Activated B cell treated with CpG ODN at 0.5 μM for 24 hours (primary cell): ENCODE results near the gene SH3PXD2B. TPM values are rescaled to one million over a fixed set of nuclear protein-coding genes. Genes with fewer than 3 reads are reported as not detected.

ENCODE experiments used
- ATAC-seq: fragments of 200-7000 bp; cut with Tn5 transposase; one replicate; pipeline ENCODE4 v1.10.0; 2021; ENCODE audit warnings: low read depth, mild to moderate bottlenecking, moderate library complexity
- CTCF ChIA-PET: fragments of 350-600 bp; sonication (Branson Sonifier 250); formaldehyde crosslinking; loops from one replicate; lab custom pipeline; 2021; ENCODE audit warnings: antibody characterized with exemption; lab: Charles Lee
- POLR2A ChIA-PET: fragments of 350-600 bp; sonication (Branson Sonifier 250); formaldehyde crosslinking; loops from one replicate; lab custom pipeline; 2021; ENCODE audit warnings: antibody characterized with exemption; lab: Charles Lee
- DNase-seq: peaks from one replicate; pipeline ENCODE4 v3.0.0; 2022
- H3K27ac Mint-ChIP-seq: one replicate; pipeline ENCODE4 v1.8.0; 2020; ENCODE audit warnings: mixed read lengths
- H3K27me3 Mint-ChIP-seq: one replicate; pipeline ENCODE4 v1.8.0; 2021; ENCODE audit warnings: mixed read lengths
- H3K36me3 Mint-ChIP-seq: one replicate; pipeline ENCODE4 v1.8.0; 2021; ENCODE audit warnings: low read depth, mixed read lengths
- H3K4me1 Mint-ChIP-seq: one replicate; pipeline ENCODE4 v1.8.0; 2021; ENCODE audit warnings: mixed read lengths
- H3K4me3 Mint-ChIP-seq: one replicate; pipeline ENCODE4 v1.8.0; 2020; ENCODE audit warnings: mild to moderate bottlenecking, mixed read lengths
- H3K9me3 Mint-ChIP-seq: one replicate; pipeline ENCODE4 v1.8.0; 2020; ENCODE audit warnings: mixed read lengths
- intact Hi-C: fragments of 100-400 bp; cut with micrococcal nuclease; formaldehyde crosslinking; loops from one replicate; pipeline ENCODE4 v1.15.1; 2024
- total RNA-seq: library from RNA; stranded (reverse); gene quantifications from 2 replicates; pipeline ENCODE4 v1.2.3, GENCODE V29; 2022
- TF ChIP-seq, protein P1 (sequence below): fragments of 200-600 bp; IDR thresholded peaks from one replicate; pipeline ENCODE4 v1.8.0; 2022; ENCODE audit warnings: antibody characterized with exemption, mild to moderate bottlenecking

The SH3PXD2B gene
- total RNA-seq, 1 donor from 2014 or later: 0.02 TPM

DNA sequence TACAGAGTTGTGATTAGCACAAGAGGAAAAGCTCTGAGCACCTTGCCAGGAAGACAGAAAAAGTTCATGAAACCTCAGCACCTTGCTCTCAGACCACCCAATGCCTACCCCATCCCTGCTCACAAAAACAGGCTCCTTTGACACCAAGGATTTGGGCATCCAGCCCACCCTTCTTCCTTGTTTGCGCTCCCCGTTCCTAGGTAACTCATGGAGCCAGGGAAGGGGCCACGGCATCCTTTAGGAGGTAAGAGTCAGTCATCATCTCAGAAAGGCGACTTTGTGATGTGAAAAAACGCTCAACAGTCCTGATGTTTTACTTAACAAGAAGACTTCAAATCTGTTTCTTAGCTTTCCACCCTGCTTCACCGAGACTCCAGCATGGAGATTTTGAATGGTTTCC is 29.5 kb downstream of the SH3PXD2B start:
- Mint-ChIP-seq H3K4me3 (no peak overlapping the region), H3K27ac (no peak overlapping the region), H3K36me3 (no peaks in the 10 kb centered on the region), H3K9me3 (no peaks in the 10 kb centered on the region), H3K4me1 (no peaks in the 10 kb centered on the region), H3K27me3 (peaks cover 9% of the 10 kb centered on the region)
- POLR2A ChIA-PET: no interaction called here
- TF ChIP-seq, protein P1, sequence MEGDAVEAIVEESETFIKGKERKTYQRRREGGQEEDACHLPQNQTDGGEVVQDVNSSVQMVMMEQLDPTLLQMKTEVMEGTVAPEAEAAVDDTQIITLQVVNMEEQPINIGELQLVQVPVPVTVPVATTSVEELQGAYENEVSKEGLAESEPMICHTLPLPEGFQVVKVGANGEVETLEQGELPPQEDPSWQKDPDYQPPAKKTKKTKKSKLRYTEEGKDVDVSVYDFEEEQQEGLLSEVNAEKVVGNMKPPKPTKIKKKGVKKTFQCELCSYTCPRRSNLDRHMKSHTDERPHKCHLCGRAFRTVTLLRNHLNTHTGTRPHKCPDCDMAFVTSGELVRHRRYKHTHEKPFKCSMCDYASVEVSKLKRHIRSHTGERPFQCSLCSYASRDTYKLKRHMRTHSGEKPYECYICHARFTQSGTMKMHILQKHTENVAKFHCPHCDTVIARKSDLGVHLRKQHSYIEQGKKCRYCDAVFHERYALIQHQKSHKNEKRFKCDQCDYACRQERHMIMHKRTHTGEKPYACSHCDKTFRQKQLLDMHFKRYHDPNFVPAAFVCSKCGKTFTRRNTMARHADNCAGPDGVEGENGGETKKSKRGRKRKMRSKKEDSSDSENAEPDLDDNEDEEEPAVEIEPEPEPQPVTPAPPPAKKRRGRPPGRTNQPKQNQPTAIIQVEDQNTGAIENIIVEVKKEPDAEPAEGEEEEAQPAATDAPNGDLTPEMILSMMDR: no peak
- DNase-seq (no peak), ATAC-seq (no peak)
- intact Hi-C loops: no loop called here
- CTCF ChIA-PET: no interaction called here

DNA sequence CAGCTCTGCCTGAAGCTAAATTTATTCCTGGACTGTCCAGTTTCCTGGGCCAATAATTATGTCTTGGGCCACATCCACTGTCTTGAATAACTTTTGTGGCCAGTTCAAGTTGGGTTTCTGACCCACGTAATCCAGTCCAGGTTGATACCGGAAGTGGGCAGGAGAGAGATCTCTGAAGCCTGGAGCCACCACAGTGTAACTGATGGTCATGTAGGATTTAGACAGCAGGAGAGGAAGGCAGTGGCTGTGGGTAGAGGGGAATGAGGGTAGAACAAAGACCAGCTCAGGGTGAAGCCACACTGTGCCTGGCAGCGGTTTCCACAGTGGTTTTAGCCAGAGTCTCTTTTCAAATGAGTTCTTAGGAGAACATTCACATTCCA is 30.2 kb downstream of the SH3PXD2B start:
- Mint-ChIP-seq H3K4me1 (no peaks in the 10 kb centered on the region), H3K36me3 (no peaks in the 10 kb centered on the region), H3K4me3 (no peak overlapping the region), H3K27me3 (peaks cover 9% of the 10 kb centered on the region), H3K27ac (no peak overlapping the region), H3K9me3 (no peaks in the 10 kb centered on the region)
- TF ChIP-seq, protein P1: no peak
- DNase-seq (no peak), ATAC-seq (no peak)
- intact Hi-C loops: no loop called here
- ChIA-PET CTCF (no interaction called here), POLR2A (no interaction called here)

- intact Hi-C loops: no loop called here
- ChIA-PET POLR2A (no interaction called here), CTCF (no interaction called here)
- TF ChIP-seq, protein P1: no peak
- peaks cover 9% of the 10 kb centered on the region for H3K27me3 Mint-ChIP-seq
- H3K4me1 Mint-ChIP-seq: no peaks in the 10 kb centered on the region
- ATAC-seq (no peak), DNase-seq (no peak)
- H3K4me3 Mint-ChIP-seq: no peak overlapping the region
- H3K9me3 Mint-ChIP-seq: no peaks in the 10 kb centered on the region
- H3K27ac Mint-ChIP-seq: no peak overlapping the region
- no peaks in the 10 kb centered on the region for H3K36me3 Mint-ChIP-seq
Observed at GRCh38 chr5:172423379-172424110, 30.8 kb downstream of the SH3PXD2B start.

GRCh38 chr5:172422255-172422654 is 32.1 kb downstream of the SH3PXD2B start:
- Mint-ChIP-seq H3K27me3 (peaks cover 13% of the 10 kb centered on the region), H3K4me3 (no peak overlapping the region), H3K36me3 (no peaks in the 10 kb centered on the region), H3K27ac (no peak overlapping the region), H3K9me3 (no peaks in the 10 kb centered on the region), H3K4me1 (no peaks in the 10 kb centered on the region)
- ChIA-PET CTCF (no interaction called here), POLR2A (no interaction called here)
- intact Hi-C loops: no loop called here
- DNase-seq: no peak
- no peak for ATAC-seq
- TF ChIP-seq, protein P1: no peak

DNA sequence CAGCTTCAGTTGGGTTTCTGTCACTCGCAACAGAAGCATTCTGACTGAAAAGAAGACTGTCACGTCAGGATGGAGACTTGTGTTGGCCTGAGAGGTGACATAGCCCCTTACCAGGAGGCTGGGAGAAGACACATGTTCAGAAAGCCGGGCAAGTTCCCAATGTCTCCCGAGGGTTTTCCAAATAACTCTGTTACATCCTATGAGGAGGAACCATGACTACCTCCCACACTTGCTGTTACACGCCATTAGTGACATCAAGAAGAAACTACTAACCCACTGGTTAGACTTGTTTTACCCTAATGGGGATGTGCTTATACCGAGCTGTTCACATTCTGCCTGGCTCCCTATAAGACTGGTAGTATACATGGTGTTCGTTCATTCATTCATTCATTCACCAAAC is 33.3 kb downstream of the SH3PXD2B start:
- TF ChIP-seq, protein P1: no peak
- ChIA-PET CTCF (no interaction called here), POLR2A (no interaction called here)
- Mint-ChIP-seq H3K27me3 (peaks cover 13% of the 10 kb centered on the region), H3K4me3 (no peak overlapping the region), H3K36me3 (no peaks in the 10 kb centered on the region), H3K27ac (no peak overlapping the region), H3K4me1 (no peaks in the 10 kb centered on the region), H3K9me3 (no peaks in the 10 kb centered on the region)
- ATAC-seq (no peak), DNase-seq (no peak)
- intact Hi-C loops: no loop called here
